ENCODE results near the gene OR1N1. TPM values are rescaled to one million over a fixed set of nuclear protein-coding genes. Genes with fewer than 3 reads are reported as not detected.

OR1N1 gene
- total and polyA plus RNA-seq, 4 donors = not detected

- Histone ChIP-seq H3K4me1 (ENCODE audit: control insufficient read depth, insufficient read depth, low read length) (no peaks in the 10 kb centered on the region), H3K36me3 (ENCODE audit: control insufficient read depth, insufficient read depth, low read length) (no peaks in the 10 kb centered on the region), H3K9me3 (ENCODE audit: control insufficient read depth, insufficient read depth, low read length) (no peaks in the 10 kb centered on the region), H3K27ac (ENCODE audit: low read depth, low read length) (no peak within 1 kb of the TSS), H3K4me3 (ENCODE audit: low read depth, low read length) (no peak within 1 kb of the TSS), H3K27me3 (ENCODE audit: control insufficient read depth, insufficient read depth, low read length) (peaks cover 5% of the 10 kb centered on the region)
- WGBS (ENCODE audit: insufficient coverage) = 79% methylated on average over 5 of the region's 6 CpGs
- no peak for DNase-seq (ENCODE audit: low read depth in 4 of 6, low spot score in 6 of 6)
These were observed 49.3 kb downstream of the OR1N1 start, which contains the start of gene OR1J1 for GRCh38 chr9:122477826-122478225. TSS of gene OR1J1 (minus strand) at chr9:122477926. CDS start at chr9:122477926, 0 bp downstream.

DNA sequence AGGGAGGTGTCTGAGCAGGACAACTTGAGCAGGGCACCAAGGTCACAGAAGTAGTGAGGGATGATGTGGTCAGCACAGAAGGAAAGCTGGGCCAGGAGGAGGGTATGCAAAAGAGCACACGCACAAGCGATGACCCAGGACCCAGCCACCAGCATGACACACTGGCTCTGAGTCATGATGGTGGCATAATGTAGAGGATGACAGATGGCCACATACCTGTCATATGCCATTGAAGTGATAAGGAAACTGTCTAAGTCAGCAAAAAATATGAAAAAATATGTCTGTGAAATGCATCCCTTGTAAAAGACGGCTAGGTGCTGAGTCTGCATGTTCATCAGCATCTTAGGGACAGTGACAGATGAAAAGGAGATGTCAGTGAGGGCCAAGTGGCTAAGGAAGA is 49.7 kb downstream of the OR1N1 start:
- no peak overlapping the region for H3K27ac ChIP-seq (ENCODE audit: low read depth, low read length)
- WGBS (ENCODE audit: insufficient coverage) = 90% methylated on average over 3 of the region's 3 CpGs
- H3K4me3 ChIP-seq (ENCODE audit: low read depth, low read length) = no peak overlapping the region
- no peaks in the 10 kb centered on the region for H3K36me3 ChIP-seq (ENCODE audit: control insufficient read depth, insufficient read depth, low read length)
- DNase-seq (ENCODE audit: low read depth in 4 of 6, low spot score in 6 of 6) = no peak
- peaks cover 5% of the 10 kb centered on the region for H3K27me3 ChIP-seq (ENCODE audit: control insufficient read depth, insufficient read depth, low read length)
- no peaks in the 10 kb centered on the region for H3K9me3 ChIP-seq (ENCODE audit: control insufficient read depth, insufficient read depth, low read length)
- H3K4me1 ChIP-seq (ENCODE audit: control insufficient read depth, insufficient read depth, low read length) = no peaks in the 10 kb centered on the region

Other genes starting within 250 kb of the OR1N1 start
- 1 to 10 TPM; 3.1 to 4.0 TPM for gene PTGS1, start 156.3 kb downstream of the OR1N1 start, total RNA-seq
- gene PTGS1, start 156.3 kb downstream of the OR1N1 start, polyA plus RNA-seq (ENCODE audit: insufficient read length in 2 of 2) = 1 to 10 TPM; 3.0 to 5.6 TPM
- gene OR1J1, start 49.4 kb downstream of the OR1N1 start, total RNA-seq = not detected
- gene OR1J1, start 49.4 kb downstream of the OR1N1 start, polyA plus RNA-seq (ENCODE audit: insufficient read length in 2 of 2) = not detected
- not detected for gene OR1J2, start 16.5 kb downstream of the OR1N1 start, total RNA-seq
- gene OR1J2, start 16.5 kb downstream of the OR1N1 start, polyA plus RNA-seq (ENCODE audit: insufficient read length in 2 of 2) = not detected
- gene OR1J4, start 8.2 kb downstream of the OR1N1 start, total RNA-seq = not detected
- gene OR1J4, start 8.2 kb downstream of the OR1N1 start, polyA plus RNA-seq (ENCODE audit: insufficient read length in 2 of 2) = not detected
- gene OR1N2, start 25.8 kb upstream of the OR1N1 start, total RNA-seq = not detected
- not detected for gene OR1N2, start 25.8 kb upstream of the OR1N1 start, polyA plus RNA-seq (ENCODE audit: insufficient read length in 2 of 2)
- gene OR1L8, start 56.1 kb upstream of the OR1N1 start, total RNA-seq = under 1 TPM in 1 of 2 donors, not detected in 1; 0.22 TPM
- under 1 TPM in 1 of 2 donors, not detected in 1; 0.26 TPM for gene OR1L8, start 56.1 kb upstream of the OR1N1 start, polyA plus RNA-seq (ENCODE audit: insufficient read length in 2 of 2)
- gene OR1Q1, start 87.4 kb upstream of the OR1N1 start, total RNA-seq = not detected
- gene OR1Q1, start 87.4 kb upstream of the OR1N1 start, polyA plus RNA-seq (ENCODE audit: insufficient read length in 2 of 2) = not detected
- not detected for gene OR1B1, start 130.3 kb upstream of the OR1N1 start, total RNA-seq
- not detected for gene OR1B1, start 130.3 kb upstream of the OR1N1 start, polyA plus RNA-seq (ENCODE audit: insufficient read length in 2 of 2)
- gene OR1L1, start 134.4 kb upstream of the OR1N1 start, total RNA-seq = not detected
- gene OR1L1, start 134.4 kb upstream of the OR1N1 start, polyA plus RNA-seq (ENCODE audit: insufficient read length in 2 of 2) = not detected
- gene OR1L3, start 147.8 kb upstream of the OR1N1 start, total RNA-seq = not detected
- not detected for gene OR1L3, start 147.8 kb upstream of the OR1N1 start, polyA plus RNA-seq (ENCODE audit: insufficient read length in 2 of 2)
- gene OR1L4, start 196.7 kb upstream of the OR1N1 start, total RNA-seq = not detected
- gene OR1L4, start 196.7 kb upstream of the OR1N1 start, polyA plus RNA-seq (ENCODE audit: insufficient read length in 2 of 2) = not detected
- not detected for gene OR1L6, start 215.0 kb upstream of the OR1N1 start, total RNA-seq
- not detected for gene OR1L6, start 215.0 kb upstream of the OR1N1 start, polyA plus RNA-seq (ENCODE audit: insufficient read length in 2 of 2)

All from spinal cord (tissue), 10 donors.